Activated T-helper 9 cell treated with anti-CD3 and anti-CD28 coated beads, Interleukin-2, amount 50 U/mL, for 16 hours (primary cell): ENCODE measurements around the gene PCCA.
"Not testable (repeated sequence)": the region's sequence is repeated elsewhere in the genome, so short reads cannot be mapped to it uniquely, and the experiment has no call there.

ENCODE experiments used
- DNase-seq: peaks from one replicate; pipeline ENCODE4 v3.0.0-alpha.2; 2020; ENCODE audit warnings: low read depth

PCCA gene

GRCh38 chr13:100096526-100096925 is 7.6 kb downstream of the PCCA start:
- DNase-seq = no peak

- no peak for DNase-seq
Observed at GRCh38 chr13:100097821-100098220, 8.9 kb downstream of the PCCA start.

GRCh38 chr13:100098445-100099116 is 9.7 kb downstream of the PCCA start:
- no peak for DNase-seq

GRCh38 chr13:100099117-100099445 is 10.2 kb downstream of the PCCA start:
- not testable (repeated sequence) for DNase-seq

- no peak for DNase-seq
Observed at GRCh38 chr13:100100115-100100879, 11.4 kb downstream of the PCCA start.

GRCh38 chr13:100102042-100102441 is 13.1 kb downstream of the PCCA start:
- DNase-seq = no peak

GRCh38 chr13:100106005-100106404 is 17.1 kb downstream of the PCCA start:
- DNase-seq = no peak

GRCh38 chr13:100106705-100107104 is 17.8 kb downstream of the PCCA start:
- DNase-seq = no peak

GRCh38 chr13:100108913-100109507 is 20.1 kb downstream of the PCCA start:
- DNase-seq = no peak

GRCh38 chr13:100110269-100110668 is 21.4 kb downstream of the PCCA start:
- DNase-seq = no peak

GRCh38 chr13:100112186-100112838 is 23.4 kb downstream of the PCCA start:
- no peak for DNase-seq

GRCh38 chr13:100115693-100116254 is 26.9 kb downstream of the PCCA start:
- no peak for DNase-seq

- no peak for DNase-seq
Observed at GRCh38 chr13:100124265-100124664, 35.4 kb downstream of the PCCA start.

GRCh38 chr13:100125946-100126345 is 37.1 kb downstream of the PCCA start:
- no peak for DNase-seq

- no peak for DNase-seq
Observed at GRCh38 chr13:100128373-100128772, 39.5 kb downstream of the PCCA start.

- no peak for DNase-seq
Observed at GRCh38 chr13:100128838-100129237, 39.9 kb downstream of the PCCA start.

GRCh38 chr13:100129605-100130004 is 40.7 kb downstream of the PCCA start:
- DNase-seq = no peak

GRCh38 chr13:100130092-100130491 is 41.2 kb downstream of the PCCA start:
- no peak for DNase-seq

- no peak for DNase-seq
Observed at GRCh38 chr13:100130930-100131511, 42.1 kb downstream of the PCCA start.

- DNase-seq = no peak
Observed at GRCh38 chr13:100131863-100132574, 43.1 kb downstream of the PCCA start.

GRCh38 chr13:100138859-100139491 is 50.1 kb downstream of the PCCA start:
- no peak for DNase-seq
